Measurements from ENCODE around the gene TTC21A.

TTC21A gene

DNA sequence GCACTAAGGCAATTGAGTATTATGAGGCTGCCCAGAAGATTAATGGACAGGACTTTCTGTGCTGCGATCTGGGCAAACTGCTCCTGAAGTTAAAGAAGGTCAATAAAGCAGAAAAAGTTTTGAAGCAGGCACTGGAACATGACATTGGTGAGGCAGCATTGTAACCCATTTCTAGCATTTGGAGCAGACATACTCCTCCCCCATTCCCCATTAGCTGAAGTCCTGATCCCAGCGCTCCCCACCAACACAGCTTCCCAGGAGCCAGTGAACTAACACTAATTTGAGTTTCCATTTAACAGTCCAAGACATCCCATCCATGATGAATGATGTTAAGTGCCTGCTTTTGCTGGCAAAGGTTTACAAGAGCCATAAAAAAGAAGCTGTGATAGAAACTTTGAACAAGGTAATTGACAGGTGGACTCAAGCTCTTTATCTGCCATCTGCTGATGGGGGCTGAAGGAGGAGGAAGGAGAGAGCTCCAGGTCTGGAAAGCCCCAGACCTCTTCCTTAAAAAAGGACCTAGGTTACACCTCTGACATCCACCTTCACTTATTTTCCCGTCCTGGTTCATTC is 23.3 kb downstream of the TTC21A start:
- no peak for TF ChIP-seq ARNTL (CRISPR knock-in tag; IDR thresholded peaks at IDR 0.05; ENCODE audit: borderline replicate concordance, low read depth)
- no peak for TF ChIP-seq OSR1 (CRISPR knock-in tag; IDR thresholded peaks at IDR 0.05)
- ATAC-seq = no peak

DNA sequence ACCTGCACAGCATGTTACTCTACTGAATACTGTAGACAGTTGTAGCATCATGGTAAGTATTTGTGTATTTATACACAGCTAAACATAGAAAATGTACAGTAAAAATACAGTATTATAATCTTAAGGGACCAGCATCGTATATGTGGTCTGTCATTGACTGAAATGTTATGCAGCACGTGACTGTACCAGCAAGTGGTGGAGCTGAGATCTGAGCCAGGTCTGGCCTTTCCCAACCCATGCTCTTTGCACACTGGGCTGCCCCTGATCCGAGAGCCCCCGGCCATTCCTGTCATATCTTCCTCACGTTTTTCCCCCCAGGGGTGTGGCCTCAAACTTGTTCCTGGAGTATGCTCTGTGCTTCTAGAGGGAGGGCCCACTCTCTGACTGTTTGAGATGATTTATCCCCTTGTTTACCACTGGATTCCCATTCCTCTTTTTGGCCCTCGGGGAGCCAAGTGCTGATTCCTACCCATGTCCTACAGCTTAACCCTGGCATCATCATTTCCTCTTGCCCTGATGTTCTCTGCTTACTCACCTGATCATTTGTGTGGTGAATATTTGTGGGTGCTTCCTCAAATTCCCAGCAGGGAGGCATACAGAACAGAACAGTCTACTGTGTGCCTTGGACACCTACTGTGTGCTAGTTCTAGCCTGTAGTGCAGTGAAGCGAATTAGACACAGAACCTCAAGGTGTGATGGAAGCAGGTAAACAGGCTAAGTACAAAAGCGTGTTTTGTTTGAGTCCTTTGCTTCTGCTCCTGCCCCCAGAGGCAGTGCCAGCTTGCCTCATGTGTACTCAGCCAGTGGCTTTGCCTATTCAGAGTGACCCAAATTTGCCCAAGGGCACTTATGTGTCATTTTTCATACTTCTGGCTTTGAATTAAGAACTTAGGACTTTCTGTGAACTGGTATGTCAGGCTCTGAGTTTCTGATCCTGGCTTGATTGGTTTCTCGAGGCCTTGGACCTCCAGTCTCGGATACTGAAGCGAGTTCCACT is 24.9 kb downstream of the TTC21A start:
- TF ChIP-seq SNAI2 (CRISPR knock-in tag; IDR thresholded peaks at IDR 0.05) = no peak
- no peak for TF ChIP-seq ARNTL (CRISPR knock-in tag; IDR thresholded peaks at IDR 0.05; ENCODE audit: borderline replicate concordance, low read depth)
- no peak for TF ChIP-seq ZNF70 (CRISPR knock-in tag; IDR thresholded peaks at IDR 0.05)
- TF ChIP-seq ESRRG (CRISPR knock-in tag; IDR thresholded peaks at IDR 0.05) = no peak
- TF ChIP-seq, protein P1, sequence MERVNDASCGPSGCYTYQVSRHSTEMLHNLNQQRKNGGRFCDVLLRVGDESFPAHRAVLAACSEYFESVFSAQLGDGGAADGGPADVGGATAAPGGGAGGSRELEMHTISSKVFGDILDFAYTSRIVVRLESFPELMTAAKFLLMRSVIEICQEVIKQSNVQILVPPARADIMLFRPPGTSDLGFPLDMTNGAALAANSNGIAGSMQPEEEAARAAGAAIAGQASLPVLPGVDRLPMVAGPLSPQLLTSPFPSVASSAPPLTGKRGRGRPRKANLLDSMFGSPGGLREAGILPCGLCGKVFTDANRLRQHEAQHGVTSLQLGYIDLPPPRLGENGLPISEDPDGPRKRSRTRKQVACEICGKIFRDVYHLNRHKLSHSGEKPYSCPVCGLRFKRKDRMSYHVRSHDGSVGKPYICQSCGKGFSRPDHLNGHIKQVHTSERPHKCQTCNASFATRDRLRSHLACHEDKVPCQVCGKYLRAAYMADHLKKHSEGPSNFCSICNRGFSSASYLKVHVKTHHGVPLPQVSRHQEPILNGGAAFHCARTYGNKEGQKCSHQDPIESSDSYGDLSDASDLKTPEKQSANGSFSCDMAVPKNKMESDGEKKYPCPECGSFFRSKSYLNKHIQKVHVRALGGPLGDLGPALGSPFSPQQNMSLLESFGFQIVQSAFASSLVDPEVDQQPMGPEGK (CRISPR knock-in tag; IDR thresholded peaks at IDR 0.05; ENCODE audit: borderline replicate concordance) = no peak
- no peak for TF ChIP-seq TOX (CRISPR knock-in tag; IDR thresholded peaks at IDR 0.05; ENCODE audit: borderline replicate concordance)
- no peak for TF ChIP-seq OSR1 (CRISPR knock-in tag; IDR thresholded peaks at IDR 0.05)
- no peak for TF ChIP-seq ZNF565 (CRISPR knock-in tag; conservative IDR thresholded peaks at IDR 0.05; ENCODE audit: low read depth)
- TF ChIP-seq ZFP30 (CRISPR knock-in tag; IDR thresholded peaks at IDR 0.05) = no peak
- no peak for ATAC-seq

DNA sequence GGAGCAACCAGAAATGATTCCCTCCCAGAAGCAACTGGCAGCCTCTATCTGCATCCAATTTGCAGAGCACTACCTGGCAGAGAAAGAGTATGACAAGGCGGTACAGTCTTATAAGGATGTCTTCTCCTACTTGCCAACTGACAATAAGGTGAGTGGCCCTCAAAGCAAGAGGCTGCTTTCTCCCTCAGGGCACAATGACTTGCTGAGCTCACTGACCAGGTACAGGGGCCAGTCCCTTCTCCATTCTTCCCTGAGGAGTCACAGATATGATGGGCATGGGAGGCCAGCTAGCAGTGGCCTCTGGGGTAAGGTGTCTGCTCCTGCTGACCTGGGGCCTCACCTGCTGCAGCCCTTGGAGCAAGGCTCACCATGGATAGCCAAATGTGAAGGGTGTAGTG is 25.6 kb downstream of the TTC21A start:
- TF ChIP-seq ISL1 (CRISPR knock-in tag; IDR thresholded peaks at IDR 0.05) (no peak), GLIS3 (CRISPR knock-in tag; IDR thresholded peaks at IDR 0.05) (no peak), PPARA (CRISPR knock-in tag; IDR thresholded peaks at IDR 0.05; ENCODE audit: borderline replicate concordance) (no peak), ESRRG (CRISPR knock-in tag; IDR thresholded peaks at IDR 0.05) (no peak), ZNF8 (CRISPR knock-in tag; IDR thresholded peaks at IDR 0.05) (no peak), RARB (CRISPR knock-in tag; IDR thresholded peaks at IDR 0.05) (no peak)
- ATAC-seq = no peak

DNA sequence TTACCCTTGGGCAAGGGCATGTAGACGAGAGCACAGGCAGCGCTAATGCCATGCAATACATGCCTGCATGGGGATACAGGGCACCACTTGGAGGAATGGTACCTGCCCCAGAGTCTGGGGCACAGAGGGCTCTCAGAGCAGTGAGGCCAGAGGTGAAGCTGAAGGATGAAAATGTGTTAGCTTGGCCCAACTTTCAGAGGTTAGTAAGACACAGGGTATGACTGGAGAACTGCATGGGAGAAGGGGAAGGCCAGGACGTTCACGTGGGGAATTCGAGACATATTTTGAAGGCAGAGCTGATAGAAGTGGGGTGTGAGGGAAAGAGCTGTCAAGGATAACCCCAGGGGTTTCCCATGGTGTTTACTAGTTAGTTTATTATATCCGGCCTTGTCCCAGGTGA is 26.3 kb downstream of the TTC21A start:
- no peak for ATAC-seq

DNA sequence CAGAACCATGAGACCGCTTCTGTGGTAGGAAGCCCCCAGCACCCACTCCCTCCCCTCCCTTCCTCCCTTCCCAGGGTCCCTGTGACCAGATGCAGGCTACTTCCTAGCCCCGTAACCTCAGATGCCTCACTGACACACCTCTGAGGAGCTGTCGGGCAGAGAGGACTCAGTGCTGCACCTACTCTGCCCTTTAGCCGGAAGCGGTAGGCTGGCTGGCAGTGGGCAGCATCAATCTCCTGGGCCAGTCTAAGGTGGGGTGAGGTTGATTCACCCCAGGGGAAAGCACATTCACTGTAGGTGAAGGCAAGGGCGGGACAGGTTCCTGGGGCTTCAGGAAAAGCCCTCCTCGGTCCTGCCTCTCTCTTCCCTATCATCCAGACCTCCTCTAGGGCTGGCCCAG is 26.8 kb downstream of the TTC21A start:
- no peak for TF ChIP-seq TOX (CRISPR knock-in tag; IDR thresholded peaks at IDR 0.05; ENCODE audit: borderline replicate concordance)
- no peak for TF ChIP-seq ZNF70 (CRISPR knock-in tag; IDR thresholded peaks at IDR 0.05)
- TF ChIP-seq, protein P2, sequence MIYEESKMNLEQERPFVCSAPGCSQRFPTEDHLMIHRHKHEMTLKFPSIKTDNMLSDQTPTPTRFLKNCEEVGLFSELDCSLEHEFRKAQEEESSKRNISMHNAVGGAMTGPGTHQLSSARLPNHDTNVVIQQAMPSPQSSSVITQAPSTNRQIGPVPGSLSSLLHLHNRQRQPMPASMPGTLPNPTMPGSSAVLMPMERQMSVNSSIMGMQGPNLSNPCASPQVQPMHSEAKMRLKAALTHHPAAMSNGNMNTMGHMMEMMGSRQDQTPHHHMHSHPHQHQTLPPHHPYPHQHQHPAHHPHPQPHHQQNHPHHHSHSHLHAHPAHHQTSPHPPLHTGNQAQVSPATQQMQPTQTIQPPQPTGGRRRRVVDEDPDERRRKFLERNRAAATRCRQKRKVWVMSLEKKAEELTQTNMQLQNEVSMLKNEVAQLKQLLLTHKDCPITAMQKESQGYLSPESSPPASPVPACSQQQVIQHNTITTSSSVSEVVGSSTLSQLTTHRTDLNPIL (CRISPR knock-in tag; IDR thresholded peaks at IDR 0.05; ENCODE audit: low read depth) = no peak
- TF ChIP-seq ZC3H10 (CRISPR knock-in tag; IDR thresholded peaks at IDR 0.05) = no peak
- no peak for TF ChIP-seq ISL1 (CRISPR knock-in tag; IDR thresholded peaks at IDR 0.05)
- TF ChIP-seq CSDC2 (CRISPR knock-in tag; IDR thresholded peaks at IDR 0.05) = no peak
- TF ChIP-seq, protein P3, sequence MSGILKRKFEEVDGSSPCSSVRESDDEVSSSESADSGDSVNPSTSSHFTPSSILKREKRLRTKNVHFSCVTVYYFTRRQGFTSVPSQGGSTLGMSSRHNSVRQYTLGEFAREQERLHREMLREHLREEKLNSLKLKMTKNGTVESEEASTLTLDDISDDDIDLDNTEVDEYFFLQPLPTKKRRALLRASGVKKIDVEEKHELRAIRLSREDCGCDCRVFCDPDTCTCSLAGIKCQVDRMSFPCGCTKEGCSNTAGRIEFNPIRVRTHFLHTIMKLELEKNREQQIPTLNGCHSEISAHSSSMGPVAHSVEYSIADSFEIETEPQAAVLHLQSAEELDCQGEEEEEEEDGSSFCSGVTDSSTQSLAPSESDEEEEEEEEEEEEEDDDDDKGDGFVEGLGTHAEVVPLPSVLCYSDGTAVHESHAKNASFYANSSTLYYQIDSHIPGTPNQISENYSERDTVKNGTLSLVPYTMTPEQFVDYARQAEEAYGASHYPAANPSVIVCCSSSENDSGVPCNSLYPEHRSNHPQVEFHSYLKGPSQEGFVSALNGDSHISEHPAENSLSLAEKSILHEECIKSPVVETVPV (CRISPR knock-in tag; IDR thresholded peaks at IDR 0.05) = no peak
- TF ChIP-seq BACH2 (CRISPR knock-in tag; IDR thresholded peaks at IDR 0.05; ENCODE audit: borderline replicate concordance) = no peak
- no peak for TF ChIP-seq RARB (CRISPR knock-in tag; IDR thresholded peaks at IDR 0.05)
- TF ChIP-seq ZNF8 (CRISPR knock-in tag; IDR thresholded peaks at IDR 0.05) = no peak
- no peak for TF ChIP-seq PPARA (CRISPR knock-in tag; IDR thresholded peaks at IDR 0.05; ENCODE audit: borderline replicate concordance)
- no peak for TF ChIP-seq ZFP30 (CRISPR knock-in tag; IDR thresholded peaks at IDR 0.05)
- TF ChIP-seq GLIS3 (CRISPR knock-in tag; IDR thresholded peaks at IDR 0.05) = no peak
- TF ChIP-seq ZNF565 (CRISPR knock-in tag; conservative IDR thresholded peaks at IDR 0.05; ENCODE audit: low read depth) = no peak
- no peak for TF ChIP-seq ARNTL (CRISPR knock-in tag; IDR thresholded peaks at IDR 0.05; ENCODE audit: borderline replicate concordance, low read depth)
- TF ChIP-seq ESRRG (CRISPR knock-in tag; IDR thresholded peaks at IDR 0.05) = no peak
- TF ChIP-seq, protein P1 (CRISPR knock-in tag; IDR thresholded peaks at IDR 0.05; ENCODE audit: borderline replicate concordance) = no peak
- TF ChIP-seq OSR1 (CRISPR knock-in tag; IDR thresholded peaks at IDR 0.05) = no peak
- no peak for ATAC-seq

More for the DNA sequence above, 26.3 kb downstream of the TTC21A start:
- TF ChIP-seq PPARA (CRISPR knock-in tag; IDR thresholded peaks at IDR 0.05; ENCODE audit: borderline replicate concordance) (no peak), TOX (CRISPR knock-in tag; IDR thresholded peaks at IDR 0.05; ENCODE audit: borderline replicate concordance) (no peak), ZNF70 (CRISPR knock-in tag; IDR thresholded peaks at IDR 0.05) (no peak)
- TF ChIP-seq, protein P4, sequence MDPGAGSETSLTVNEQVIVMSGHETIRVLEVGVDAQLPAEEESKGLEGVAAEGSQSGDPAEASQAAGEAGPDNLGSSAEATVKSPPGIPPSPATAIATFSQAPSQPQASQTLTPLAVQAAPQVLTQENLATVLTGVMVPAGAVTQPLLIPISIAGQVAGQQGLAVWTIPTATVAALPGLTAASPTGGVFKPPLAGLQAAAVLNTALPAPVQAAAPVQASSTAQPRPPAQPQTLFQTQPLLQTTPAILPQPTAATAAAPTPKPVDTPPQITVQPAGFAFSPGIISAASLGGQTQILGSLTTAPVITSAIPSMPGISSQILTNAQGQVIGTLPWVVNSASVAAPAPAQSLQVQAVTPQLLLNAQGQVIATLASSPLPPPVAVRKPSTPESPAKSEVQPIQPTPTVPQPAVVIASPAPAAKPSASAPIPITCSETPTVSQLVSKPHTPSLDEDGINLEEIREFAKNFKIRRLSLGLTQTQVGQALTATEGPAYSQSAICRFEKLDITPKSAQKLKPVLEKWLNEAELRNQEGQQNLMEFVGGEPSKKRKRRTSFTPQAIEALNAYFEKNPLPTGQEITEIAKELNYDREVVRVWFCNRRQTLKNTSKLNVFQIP (CRISPR knock-in tag; IDR thresholded peaks at IDR 0.05; ENCODE audit: borderline replicate concordance, low read depth) = no peak

Data from SK-N-SH treated with all-trans-retinoic acid at 6 μM for 48 hours (cell line).